ENCODE data around the gene ELOVL3. TPM values are rescaled to one million over a fixed set of nuclear protein-coding genes. Genes with fewer than 3 reads are reported as not detected.

Gene ELOVL3
- total RNA-seq, 2 donors from 2014 or later, result not detected

DNA sequence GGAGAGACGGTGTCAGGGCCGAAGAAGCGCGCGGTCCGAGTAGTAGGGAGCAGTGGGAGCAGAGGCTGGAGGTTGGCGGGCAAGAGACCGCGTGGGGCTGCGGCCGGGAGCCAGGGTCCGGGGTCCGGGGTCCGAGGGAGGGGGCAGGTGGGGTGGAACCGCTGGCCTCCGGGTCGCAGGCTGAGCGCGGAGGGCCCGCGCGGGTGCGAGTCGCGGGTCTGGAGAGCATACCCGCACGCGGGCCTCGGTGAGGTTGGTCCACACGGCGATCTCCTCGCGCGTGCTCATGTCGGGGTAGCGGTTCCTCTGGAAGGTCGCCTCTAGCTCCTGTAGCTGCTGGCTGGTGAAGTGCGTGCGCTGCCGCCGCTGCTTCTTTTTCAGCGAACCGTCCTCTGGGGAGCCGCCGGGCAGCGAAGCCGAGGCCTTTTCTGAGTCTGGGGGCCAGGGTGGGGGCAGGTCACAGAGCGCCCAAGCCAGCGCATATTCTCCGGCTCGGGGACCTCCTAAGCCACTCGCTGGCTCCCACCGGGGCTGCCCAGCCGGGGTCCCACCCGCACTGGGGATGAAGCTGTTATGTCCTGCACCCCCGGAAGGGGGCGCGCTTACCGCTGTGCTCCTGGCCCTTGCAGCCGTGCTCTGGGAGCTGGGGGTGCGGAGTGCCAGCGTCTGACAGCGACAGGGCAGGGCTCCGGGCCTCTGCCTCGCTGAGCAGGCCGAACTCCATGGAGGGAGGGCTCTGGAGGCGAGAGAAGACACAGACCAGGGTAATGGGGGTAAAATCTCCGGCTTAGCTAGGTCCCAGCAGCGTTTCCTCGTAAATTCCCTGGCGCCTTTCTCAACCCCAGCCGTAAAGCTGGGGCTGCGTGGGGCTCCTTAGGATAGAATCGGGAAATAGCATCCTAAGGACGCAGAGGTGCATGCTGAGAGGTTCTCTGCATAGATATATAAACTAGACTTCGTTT lies 5.5 kb downstream of the ELOVL3 start:
- DNase-seq (peak; percentile 59 to 65 (median 63)), ATAC-seq (peak; percentile 70)
- Mint-ChIP-seq H3K36me3 (ENCODE audit: low read depth) (peaks cover 4% of the 10 kb centered on the region), H3K4me3 (peak overlapping the region; percentile 88), H3K27me3 (peaks cover 60% of the 10 kb centered on the region), H3K4me1 (peaks cover 21% of the 10 kb centered on the region), H3K27ac (no peak overlapping the region)
- H3K9me3 ChIP-seq (ENCODE audit: control insufficient read depth, low read length, poor library complexity, severe bottlenecking), result no peaks in the 10 kb centered on the region

DNA sequence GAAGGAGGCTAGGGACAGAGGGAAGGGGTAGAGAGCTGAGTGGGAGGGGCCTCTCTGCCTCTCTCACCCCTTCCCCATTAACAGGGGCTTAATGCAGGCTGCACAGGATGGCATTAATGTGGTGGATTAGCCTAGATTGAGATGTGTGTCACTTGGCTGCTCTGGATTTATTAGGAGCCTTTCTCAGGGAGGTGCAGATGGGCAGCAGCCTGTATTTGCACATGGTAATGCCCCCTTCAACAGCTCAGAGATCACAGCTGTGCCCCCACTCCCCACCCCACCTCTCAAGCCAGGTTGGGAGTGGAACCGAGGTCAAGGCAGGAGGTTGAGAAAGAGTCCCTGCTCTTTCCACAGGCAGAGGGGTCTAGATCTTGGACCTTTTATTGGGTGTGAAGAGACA lies 7.9 kb downstream of the ELOVL3 start:
- H3K27ac Mint-ChIP-seq, result no peak overlapping the region
- H3K4me3 Mint-ChIP-seq, result no peak overlapping the region
- H3K27me3 Mint-ChIP-seq, result peaks cover 43% of the 10 kb centered on the region

GRCh38 chr10:102234888-102235597 lies 8.9 kb downstream of the ELOVL3 start:
- no peaks in the 10 kb centered on the region for H3K36me3 Mint-ChIP-seq (ENCODE audit: low read depth)
- no peaks in the 10 kb centered on the region for H3K9me3 ChIP-seq (ENCODE audit: control insufficient read depth, low read length, poor library complexity, severe bottlenecking)
- no peak overlapping the region for H3K4me3 Mint-ChIP-seq
- peaks cover 33% of the 10 kb centered on the region for H3K27me3 Mint-ChIP-seq
- H3K27ac Mint-ChIP-seq, result no peak overlapping the region
- H3K4me1 Mint-ChIP-seq, result peaks cover 13% of the 10 kb centered on the region
- DNase-seq (no peak), ATAC-seq (no peak)

More for the DNA sequence above, 7.9 kb downstream of the ELOVL3 start:
- ATAC-seq (no peak), DNase-seq (no peak)
- peaks cover 14% of the 10 kb centered on the region for H3K4me1 Mint-ChIP-seq
- H3K36me3 Mint-ChIP-seq (ENCODE audit: low read depth), result no peaks in the 10 kb centered on the region
- H3K9me3 ChIP-seq (ENCODE audit: control insufficient read depth, low read length, poor library complexity, severe bottlenecking), result no peaks in the 10 kb centered on the region

- Mint-ChIP-seq H3K4me1 (peaks cover 15% of the 10 kb centered on the region), H3K27ac (no peak overlapping the region), H3K27me3 (peaks cover 38% of the 10 kb centered on the region), H3K4me3 (no peak overlapping the region), H3K36me3 (ENCODE audit: low read depth) (no peaks in the 10 kb centered on the region)
- no peaks in the 10 kb centered on the region for H3K9me3 ChIP-seq (ENCODE audit: control insufficient read depth, low read length, poor library complexity, severe bottlenecking)
- ATAC-seq (no peak), DNase-seq (no peak)
Observed at GRCh38 chr10:102235598-102235920, 9.5 kb downstream of the ELOVL3 start.

GRCh38 chr10:102236006-102236405 lies 9.9 kb downstream of the ELOVL3 start:
- H3K4me3 Mint-ChIP-seq, result no peak overlapping the region
- H3K27me3 Mint-ChIP-seq, result peaks cover 39% of the 10 kb centered on the region
- ATAC-seq (no peak), DNase-seq (no peak)
- no peak overlapping the region for H3K27ac Mint-ChIP-seq
- H3K9me3 ChIP-seq (ENCODE audit: control insufficient read depth, low read length, poor library complexity, severe bottlenecking), result no peaks in the 10 kb centered on the region
- peaks cover 14% of the 10 kb centered on the region for H3K4me1 Mint-ChIP-seq
- no peaks in the 10 kb centered on the region for H3K36me3 Mint-ChIP-seq (ENCODE audit: low read depth)

GRCh38 chr10:102237711-102238252 lies 11.7 kb downstream of the ELOVL3 start:
- H3K9me3 ChIP-seq (ENCODE audit: control insufficient read depth, low read length, poor library complexity, severe bottlenecking), result no peaks in the 10 kb centered on the region
- no peak for ATAC-seq
- Mint-ChIP-seq H3K36me3 (ENCODE audit: low read depth) (peaks cover 4% of the 10 kb centered on the region), H3K4me1 (peaks cover 15% of the 10 kb centered on the region), H3K27ac (no peak overlapping the region), H3K27me3 (peaks cover 41% of the 10 kb centered on the region), H3K4me3 (no peak overlapping the region)
- no peak for DNase-seq

GRCh38 chr10:102240467-102241031 lies 14.4 kb downstream of the ELOVL3 start:
- peaks cover 26% of the 10 kb centered on the region for H3K4me1 Mint-ChIP-seq
- no peak for ATAC-seq
- H3K27me3 Mint-ChIP-seq, result peaks cover 31% of the 10 kb centered on the region

GRCh38 chr10:102241032-102241443 lies 14.9 kb downstream of the ELOVL3 start:
- DNase-seq, result no peak
- H3K36me3 Mint-ChIP-seq (ENCODE audit: low read depth), result peaks cover 4% of the 10 kb centered on the region

More at GRCh38 chr10:102240467-102241031, 14.4 kb downstream of the ELOVL3 start:
- no peaks in the 10 kb centered on the region for H3K9me3 ChIP-seq (ENCODE audit: control insufficient read depth, low read length, poor library complexity, severe bottlenecking)
- H3K27ac Mint-ChIP-seq, result no peak overlapping the region
- DNase-seq, result no peak
- peaks cover 4% of the 10 kb centered on the region for H3K36me3 Mint-ChIP-seq (ENCODE audit: low read depth)
- peak overlapping the region; percentile 66 for H3K4me3 Mint-ChIP-seq

DNA sequence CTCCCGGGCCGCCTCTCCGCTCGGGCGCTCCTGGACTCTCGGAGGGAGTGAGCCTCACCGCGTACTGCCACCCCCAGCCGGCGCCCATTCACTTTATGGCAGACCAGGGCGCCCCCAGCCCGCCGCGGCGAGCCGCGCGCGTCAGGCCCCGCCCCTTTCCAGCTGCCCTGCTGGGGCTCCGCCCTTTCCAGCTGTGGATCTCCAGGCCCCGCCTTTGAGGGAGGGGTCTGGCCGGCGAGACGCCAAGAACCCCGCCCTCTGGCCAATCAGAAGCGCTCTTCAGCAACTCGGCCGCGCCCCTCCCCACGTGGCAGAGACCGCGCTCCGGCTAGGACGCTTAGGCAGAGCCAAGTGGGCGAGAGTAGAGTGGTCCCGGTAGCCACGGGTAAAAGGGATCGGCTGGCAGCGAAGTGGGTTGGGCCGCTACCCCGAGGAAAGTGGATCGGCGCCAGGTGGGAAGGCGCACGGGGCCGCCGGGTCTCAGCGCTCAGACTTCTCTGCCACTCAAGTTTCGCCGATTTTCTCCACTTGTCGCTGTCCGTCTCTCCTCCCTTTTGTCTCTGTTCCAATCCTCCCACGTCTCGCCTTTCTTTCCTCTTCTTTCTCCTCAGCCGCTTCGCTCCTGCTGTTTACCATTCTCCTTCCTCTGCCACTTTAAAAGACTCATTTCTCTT lies 15.5 kb downstream of the ELOVL3 start, which contains the start of gene PITX3:
PITX3 (minus strand) TSS at position 69 of the 674 bp plus-strand sequence. CDS start 9,432 bp downstream, outside the sequence.
- Mint-ChIP-seq H3K36me3 (ENCODE audit: low read depth) (peaks cover 4% of the 10 kb centered on the region), H3K27me3 (peaks cover 21% of the 10 kb centered on the region), H3K4me1 (peaks cover 34% of the 10 kb centered on the region), H3K27ac (peak within 1 kb of the TSS; percentile 79), H3K4me3 (peak within 1 kb of the TSS; percentile 96)
- H3K9me3 ChIP-seq (ENCODE audit: control insufficient read depth, low read length, poor library complexity, severe bottlenecking), result no peaks in the 10 kb centered on the region
- peak; percentile 63 for ATAC-seq
- peak; percentile 82 to 93 (median 91) for DNase-seq

More at GRCh38 chr10:102241032-102241443, 14.9 kb downstream of the ELOVL3 start:
- Mint-ChIP-seq H3K27ac (no peak overlapping the region), H3K27me3 (peaks cover 26% of the 10 kb centered on the region), H3K4me3 (peak overlapping the region; percentile 66), H3K4me1 (peaks cover 28% of the 10 kb centered on the region)
- ATAC-seq, result no peak
- H3K9me3 ChIP-seq (ENCODE audit: control insufficient read depth, low read length, poor library complexity, severe bottlenecking), result no peaks in the 10 kb centered on the region

DNA sequence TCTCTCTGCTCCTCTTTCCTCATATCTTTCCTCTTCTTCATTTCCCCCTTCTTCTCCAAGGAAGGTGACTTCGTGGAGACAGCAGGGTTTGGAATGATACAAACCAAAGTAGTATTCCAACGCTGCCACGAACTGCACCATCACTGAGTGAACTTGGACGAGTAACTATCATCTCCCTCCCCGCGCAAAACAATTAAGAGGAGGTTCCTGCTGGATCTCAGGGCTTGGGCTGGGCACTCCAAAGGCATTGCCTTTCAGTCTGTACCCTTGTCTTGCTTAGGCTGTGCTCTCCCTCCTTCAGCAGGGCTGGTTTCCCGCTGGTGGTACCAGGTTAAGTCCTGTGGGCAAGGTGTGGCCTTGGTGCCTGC lies 16.0 kb downstream of the ELOVL3 start:
- Mint-ChIP-seq H3K36me3 (ENCODE audit: low read depth) (peaks cover 4% of the 10 kb centered on the region), H3K27ac (peak overlapping the region; percentile 79), H3K4me1 (peaks cover 39% of the 10 kb centered on the region), H3K27me3 (peaks cover 15% of the 10 kb centered on the region), H3K4me3 (peak overlapping the region; percentile 96)
- H3K9me3 ChIP-seq (ENCODE audit: control insufficient read depth, low read length, poor library complexity, severe bottlenecking), result no peaks in the 10 kb centered on the region
- ATAC-seq (no peak), DNase-seq (no peak)

- Mint-ChIP-seq H3K27me3 (peaks cover 14% of the 10 kb centered on the region), H3K36me3 (ENCODE audit: low read depth) (peaks cover 4% of the 10 kb centered on the region), H3K4me1 (peaks cover 50% of the 10 kb centered on the region), H3K27ac (no peak overlapping the region), H3K4me3 (peak overlapping the region; percentile 28)
- no peaks in the 10 kb centered on the region for H3K9me3 ChIP-seq (ENCODE audit: control insufficient read depth, low read length, poor library complexity, severe bottlenecking)
- ATAC-seq (no peak), DNase-seq (no peak)
Observed at GRCh38 chr10:102243309-102243708, 17.2 kb downstream of the ELOVL3 start.

- no peaks in the 10 kb centered on the region for H3K9me3 ChIP-seq (ENCODE audit: control insufficient read depth, low read length, poor library complexity, severe bottlenecking)
- H3K27me3 Mint-ChIP-seq, result peaks cover 12% of the 10 kb centered on the region
- peaks cover 49% of the 10 kb centered on the region for H3K4me1 Mint-ChIP-seq
- H3K36me3 Mint-ChIP-seq (ENCODE audit: low read depth), result peaks cover 4% of the 10 kb centered on the region
- peak within 1 kb of the TSS; percentile 96 for H3K4me3 Mint-ChIP-seq
- peak within 1 kb of the TSS; percentile 98 for H3K27ac Mint-ChIP-seq
- DNase-seq (peak; percentile 75 to 84 (median 76)), ATAC-seq (peak; percentile 88)
Observed at GRCh38 chr10:102245082-102245931, 19.2 kb downstream of the ELOVL3 start, which contains the start of gene GBF1. Gene GBF1, plus strand, starts transcription at chr10:102245532. Its CDS starts 13,407 bp downstream, at chr10:102258939.

All from T-helper 17 cell (primary cell).